OCI-LY3 (cell line): ENCODE measurements around the gene DLD.
A peak's percentile ranks its signal among the peaks of the same experiment; 100 is the strongest.

Source experiments
- H2AFZ ChIP-seq: fragments of 200-600, 300-600 bp; shearing (Covaris generic); 2 replicates; pipeline ENCODE4 v1.6.0; 2014; ENCODE audit warnings: antibody characterized with exemption, low read depth, low read length
- H3K27ac ChIP-seq: fragments of 200-600, 300-600 bp; sonication (generic); 2 replicates; pipeline ENCODE4 v1.5.1; 2014; ENCODE audit warnings: mild to moderate bottlenecking, low read length, moderate library complexity, mixed read lengths
- H3K27me3 ChIP-seq: fragments of 200-600, 300-600 bp; sonication (generic); 2 replicates; pipeline ENCODE4 v1.6.1; 2014; ENCODE audit warnings: low read depth, low read length, mixed read lengths
- H3K36me3 ChIP-seq: fragments of 200-600, 300-600 bp; sonication (generic); replicated peaks from 2 replicates; pipeline ENCODE3; 2014; ENCODE audit warnings: low read depth, low read length, mixed read lengths
- H3K4me1 ChIP-seq: fragments of 300-600, 200-600 bp; sonication (generic); 2 replicates; pipeline ENCODE4 v1.6.1; 2014; ENCODE audit warnings: low read length, mixed read lengths
- H3K4me2 ChIP-seq: fragments of 200-600, 300-600 bp; sonication (generic); 2 replicates; pipeline ENCODE4 v1.6.1; 2014; ENCODE audit warnings: low read length, mixed read lengths
- H3K4me3 ChIP-seq: fragments of 300-600, 200-600 bp; sonication (generic); 2 replicates; pipeline ENCODE4 v1.5.1; 2014; ENCODE audit warnings: antibody characterized with exemption, mild to moderate bottlenecking, low read length, moderate library complexity
- H3K79me2 ChIP-seq: fragments of 300-600, 200-600 bp; shearing (Covaris generic); 2 replicates; pipeline ENCODE4 v1.6.1; 2014; ENCODE audit warnings: mild to moderate bottlenecking, low read length, mixed read lengths
- H3K9ac ChIP-seq: fragments of 300-600, 200-600 bp; shearing (Covaris generic); 2 replicates; pipeline ENCODE4 v1.6.0; 2014; ENCODE audit warnings: mild to moderate bottlenecking, low read length, moderate library complexity
- H3K9me3 ChIP-seq: fragments of 200-600, 300-600 bp; shearing (Covaris generic); 2 replicates; pipeline ENCODE4 v1.6.1; 2014; ENCODE audit warnings: low read length, mixed read lengths; ENCODE audit not compliant: insufficient read depth
- H4K20me1 ChIP-seq: fragments of 200-600, 300-600 bp; sonication (generic); 2 replicates; pipeline ENCODE4 v1.6.1; 2016; ENCODE audit warnings: low read length, mixed read lengths; ENCODE audit not compliant: insufficient read depth
- CTCF ChIP-seq: fragments of 200-600, 300-600 bp; sonication (generic); IDR thresholded peaks from 2 replicates; pipeline ENCODE4 v1.5.1; 2014; ENCODE audit warnings: antibody characterized with exemption, low read length, low read depth
- EZH2phosphoT487 ChIP-seq: fragments of 200-600 bp; shearing (Covaris generic); IDR thresholded peaks from 2 replicates; pipeline ENCODE4 v1.6.1; 2018; ENCODE audit warnings: antibody characterized with exemption, mixed run types, low read depth

The DLD gene

DNA sequence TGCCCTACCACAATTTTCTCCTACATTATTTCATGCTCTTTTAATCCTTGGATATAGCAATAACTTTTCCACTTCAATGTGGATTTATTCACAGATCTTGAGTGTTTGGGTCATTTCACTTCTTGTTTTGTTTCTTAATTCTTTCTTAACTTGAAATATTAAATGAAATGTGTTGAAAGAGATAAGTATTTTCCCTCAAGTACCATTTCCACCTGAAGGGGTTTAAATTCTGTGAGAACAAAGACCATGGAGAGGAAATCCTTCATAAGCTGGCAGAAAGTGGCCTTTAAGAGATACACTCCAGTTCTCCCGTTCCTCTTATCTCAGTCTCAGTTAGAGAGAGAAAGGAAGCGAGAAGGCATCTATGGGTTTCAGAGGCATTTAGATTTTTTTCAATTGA is 14.1 kb upstream of the DLD start:
- Histone ChIP-seq H3K4me3 (no peak overlapping the region), H3K9me3 (no peaks in the 10 kb centered on the region), H3K36me3 (no peaks in the 10 kb centered on the region), H3K27ac (no peak overlapping the region), H3K4me1 (peaks cover 7% of the 10 kb centered on the region), H2AFZ (no peak overlapping the region), H3K4me2 (no peak overlapping the region), H3K79me2 (no peaks in the 10 kb centered on the region), H4K20me1 (no peaks in the 10 kb centered on the region), H3K27me3 (peaks cover 25% of the 10 kb centered on the region), H3K9ac (no peak overlapping the region)
- TF ChIP-seq EZH2phosphoT487 (no peak), CTCF (no peak)

GRCh38 chr7:107877731-107878382 is 13.1 kb upstream of the DLD start:
- no peaks in the 10 kb centered on the region for H3K79me2 ChIP-seq
- H3K27ac ChIP-seq: no peak overlapping the region
- no peaks in the 10 kb centered on the region for H3K36me3 ChIP-seq
- no peak overlapping the region for H3K4me2 ChIP-seq
- H3K9ac ChIP-seq: no peak overlapping the region
- no peaks in the 10 kb centered on the region for H4K20me1 ChIP-seq
- no peak overlapping the region for H3K4me3 ChIP-seq
- no peak overlapping the region for H2AFZ ChIP-seq
- no peak for TF ChIP-seq CTCF
- TF ChIP-seq EZH2phosphoT487: no peak
- H3K9me3 ChIP-seq: no peaks in the 10 kb centered on the region
- peaks cover 7% of the 10 kb centered on the region for H3K4me1 ChIP-seq
- H3K27me3 ChIP-seq: peaks cover 31% of the 10 kb centered on the region

DNA sequence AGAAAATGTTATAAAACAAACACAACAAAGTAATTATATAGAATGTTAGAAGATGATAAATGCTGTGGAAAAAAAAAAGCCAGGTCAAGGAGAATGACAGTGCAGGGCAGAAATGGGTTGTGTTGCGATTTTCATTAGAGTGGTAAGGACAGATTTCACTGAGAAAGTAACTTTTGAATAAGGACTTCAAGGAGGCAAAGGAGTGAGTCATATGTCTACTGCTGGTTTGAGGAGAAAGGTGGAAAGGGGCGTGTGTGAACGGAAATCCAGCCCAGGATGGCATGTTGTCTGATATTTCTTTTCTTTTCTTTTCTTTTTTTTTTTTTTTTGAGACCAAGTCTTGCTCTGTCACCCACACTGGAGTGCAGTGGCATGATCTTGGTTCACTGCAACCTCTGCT is 12.3 kb upstream of the DLD start:
- Histone ChIP-seq H3K27me3 (peaks cover 33% of the 10 kb centered on the region), H3K4me3 (no peak overlapping the region), H3K9ac (no peak overlapping the region), H3K4me2 (no peak overlapping the region), H3K4me1 (peaks cover 7% of the 10 kb centered on the region), H4K20me1 (no peaks in the 10 kb centered on the region), H2AFZ (no peak overlapping the region), H3K36me3 (no peaks in the 10 kb centered on the region), H3K9me3 (no peaks in the 10 kb centered on the region), H3K27ac (no peak overlapping the region), H3K79me2 (no peaks in the 10 kb centered on the region)
- TF ChIP-seq EZH2phosphoT487 (no peak), CTCF (no peak)

DNA sequence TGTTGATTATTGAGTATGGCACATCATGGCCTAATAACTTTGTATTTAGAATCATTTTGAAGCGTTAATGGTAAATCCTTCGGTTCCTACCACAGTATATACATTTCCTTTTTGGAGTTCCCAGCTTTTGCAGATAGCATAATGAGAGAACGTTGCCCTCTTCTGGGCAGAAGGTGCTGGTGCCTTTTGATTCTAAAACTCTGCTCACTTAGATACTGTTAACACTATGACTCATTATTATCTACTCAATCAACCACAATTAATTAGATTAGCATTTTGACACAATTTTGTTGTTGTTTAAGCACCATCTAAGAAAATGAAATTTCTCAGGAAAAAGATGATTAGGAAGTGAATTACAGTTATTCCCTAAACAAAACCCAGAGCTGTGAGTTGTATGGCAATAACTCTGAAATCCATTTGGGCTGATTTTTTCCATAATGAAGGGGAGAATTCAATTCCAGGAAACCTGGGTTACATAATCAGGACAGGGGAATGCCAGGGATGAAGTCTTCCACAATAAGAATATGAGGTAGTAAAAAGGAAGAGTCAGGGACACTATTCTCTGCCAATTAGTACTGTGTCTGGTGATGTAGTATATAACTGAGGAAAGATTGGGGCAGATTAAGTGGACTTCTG is 11.5 kb upstream of the DLD start:
- peak; percentile 86 for TF ChIP-seq CTCF
- no peak for TF ChIP-seq EZH2phosphoT487
- Histone ChIP-seq H3K79me2 (no peaks in the 10 kb centered on the region), H3K27me3 (peaks cover 35% of the 10 kb centered on the region), H3K36me3 (no peaks in the 10 kb centered on the region), H3K9ac (no peak overlapping the region), H3K4me3 (peak overlapping the region; percentile 41), H4K20me1 (no peaks in the 10 kb centered on the region), H3K9me3 (no peaks in the 10 kb centered on the region), H3K4me2 (peak overlapping the region; percentile 56), H2AFZ (no peak overlapping the region), H3K27ac (no peak overlapping the region), H3K4me1 (peaks cover 7% of the 10 kb centered on the region)
